Tongue (tissue), 2 donors: Measurements from ENCODE around the gene STT3A. TPM values are rescaled to one million over a fixed set of nuclear protein-coding genes. Genes with fewer than 3 reads are reported as not detected.
"Not testable (repeated sequence)": the region's sequence is repeated elsewhere in the genome, so short reads cannot be mapped to it uniquely, and the experiment has no call there.

ENCODE experiments used
- DNase-seq: peaks from one replicate; pipeline ENCODE4 v3.0.0-alpha.2; 2015
- total RNA-seq: library from RNA; depleted of rRNA; stranded (reverse); fragments of >200 nt; gene quantifications from one replicate; pipeline ENCODE4 v1.2.3, GENCODE V29; 2014

The STT3A gene
- 79.4 TPM for total RNA-seq

- peak; percentile 100 for DNase-seq
Measured at GRCh38 chr11:125592305-125593113, at the start of gene STT3A. STT3A (plus strand) TSS chr11:125592852; CDS start chr11:125595916, 3,064 bp downstream.

DNA sequence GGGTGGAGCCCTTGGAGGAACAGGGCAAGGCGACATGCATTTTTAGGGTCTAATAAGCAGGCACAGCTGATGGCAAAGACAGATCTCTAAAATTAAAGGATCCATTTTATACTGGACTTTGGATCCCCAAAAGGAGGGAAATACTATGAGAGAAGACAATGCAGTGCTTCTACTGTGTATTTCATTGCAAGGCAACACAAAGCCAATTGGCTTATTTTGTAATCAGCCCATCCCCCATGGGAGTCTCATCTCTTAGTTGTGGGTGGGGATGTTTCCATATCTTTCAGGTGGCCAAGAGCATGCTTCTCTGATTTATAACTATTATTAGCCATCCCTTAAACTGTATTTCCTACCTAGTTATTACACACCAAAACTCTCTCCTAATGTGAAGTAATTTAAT, 41.9 kb upstream of the STT3A start:
- no peak for DNase-seq

GRCh38 chr11:125551835-125552342, 40.8 kb upstream of the STT3A start:
- DNase-seq: no peak

- DNase-seq: no peak
Measured at GRCh38 chr11:125552927-125553326, 39.7 kb upstream of the STT3A start.

- DNase-seq: no peak
Measured at GRCh38 chr11:125553357-125553756, 39.3 kb upstream of the STT3A start.

GRCh38 chr11:125554038-125554437, 38.6 kb upstream of the STT3A start:
- no peak for DNase-seq

DNA sequence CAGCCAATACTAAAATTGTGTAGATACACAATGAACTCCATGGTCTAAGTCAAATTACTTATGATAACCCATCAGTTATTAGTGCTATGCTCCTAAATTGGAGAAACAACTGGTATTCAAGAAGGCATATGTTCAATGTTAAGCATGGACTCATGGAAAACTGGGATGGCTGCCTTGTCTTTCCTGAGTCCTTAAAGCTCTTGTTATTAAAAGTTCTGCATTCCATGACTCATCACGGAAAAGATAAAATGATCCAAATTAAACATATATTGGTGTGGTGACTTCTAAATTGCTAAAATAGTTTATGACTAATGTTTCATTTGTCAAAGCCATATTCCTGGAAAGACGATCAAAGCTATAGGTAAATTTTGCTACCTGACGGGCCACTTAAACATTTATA, 32.8 kb upstream of the STT3A start:
- no peak for DNase-seq

DNA sequence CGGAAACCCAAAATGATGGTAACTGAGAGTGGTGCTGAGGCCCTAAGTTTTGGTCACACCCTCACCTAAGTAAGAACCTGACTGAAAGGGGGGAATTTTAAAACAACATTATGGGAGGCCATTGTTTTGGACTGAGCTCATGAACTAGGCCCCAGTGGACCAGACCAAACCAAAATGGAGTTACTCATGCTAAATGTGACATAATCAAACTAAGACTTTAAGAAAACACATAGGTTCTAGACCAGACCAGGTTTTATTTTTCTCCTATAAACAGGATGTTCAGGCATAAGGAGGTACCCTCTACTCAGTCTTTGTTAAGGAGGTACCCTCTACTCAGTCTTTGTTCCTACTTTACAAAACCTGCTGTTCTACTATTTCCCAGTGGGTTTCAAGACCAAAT, 30.7 kb upstream of the STT3A start:
- no peak for DNase-seq

DNA sequence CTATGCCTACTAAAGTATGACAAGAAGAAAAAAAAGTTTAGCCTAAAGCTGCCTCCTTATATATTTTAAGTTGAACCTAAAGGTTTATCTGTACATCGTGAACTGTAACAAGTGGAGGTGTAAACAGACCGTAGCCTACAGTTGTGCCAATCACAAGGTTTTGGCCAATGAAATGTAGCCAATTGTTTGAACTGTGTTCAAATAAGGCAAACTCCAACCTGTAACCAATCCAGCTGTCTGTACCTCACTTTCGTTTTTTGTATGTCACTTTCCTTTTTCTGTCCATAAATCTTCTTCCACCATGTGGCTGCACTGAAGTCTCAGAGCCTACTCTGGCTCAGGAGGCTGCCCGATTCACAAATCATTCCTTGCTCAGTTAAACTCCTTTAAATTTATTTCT, 30.2 kb upstream of the STT3A start:
- DNase-seq: no peak

DNA sequence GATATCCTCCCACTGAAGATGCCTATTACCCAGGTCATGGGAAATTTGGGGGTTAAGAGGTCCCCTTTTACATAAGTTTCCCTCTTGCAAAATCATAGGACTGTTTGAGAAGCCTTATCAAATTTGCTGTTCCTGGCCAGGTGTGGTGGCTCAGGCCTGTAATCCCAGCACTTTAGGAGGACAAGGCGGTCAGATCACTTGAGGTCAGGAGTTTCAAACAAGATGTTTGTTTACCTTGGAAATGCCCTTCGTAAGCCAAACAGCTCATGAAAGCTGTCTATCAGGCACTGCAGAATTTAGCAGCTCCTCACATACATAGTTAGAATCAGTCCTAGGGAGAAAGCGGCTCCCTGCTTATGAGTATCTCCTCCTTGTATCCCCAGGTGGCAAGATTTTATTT, 28.3 kb upstream of the STT3A start:
- no peak for DNase-seq

- no peak for DNase-seq
Measured at GRCh38 chr11:125566235-125566634, 26.4 kb upstream of the STT3A start.

DNA sequence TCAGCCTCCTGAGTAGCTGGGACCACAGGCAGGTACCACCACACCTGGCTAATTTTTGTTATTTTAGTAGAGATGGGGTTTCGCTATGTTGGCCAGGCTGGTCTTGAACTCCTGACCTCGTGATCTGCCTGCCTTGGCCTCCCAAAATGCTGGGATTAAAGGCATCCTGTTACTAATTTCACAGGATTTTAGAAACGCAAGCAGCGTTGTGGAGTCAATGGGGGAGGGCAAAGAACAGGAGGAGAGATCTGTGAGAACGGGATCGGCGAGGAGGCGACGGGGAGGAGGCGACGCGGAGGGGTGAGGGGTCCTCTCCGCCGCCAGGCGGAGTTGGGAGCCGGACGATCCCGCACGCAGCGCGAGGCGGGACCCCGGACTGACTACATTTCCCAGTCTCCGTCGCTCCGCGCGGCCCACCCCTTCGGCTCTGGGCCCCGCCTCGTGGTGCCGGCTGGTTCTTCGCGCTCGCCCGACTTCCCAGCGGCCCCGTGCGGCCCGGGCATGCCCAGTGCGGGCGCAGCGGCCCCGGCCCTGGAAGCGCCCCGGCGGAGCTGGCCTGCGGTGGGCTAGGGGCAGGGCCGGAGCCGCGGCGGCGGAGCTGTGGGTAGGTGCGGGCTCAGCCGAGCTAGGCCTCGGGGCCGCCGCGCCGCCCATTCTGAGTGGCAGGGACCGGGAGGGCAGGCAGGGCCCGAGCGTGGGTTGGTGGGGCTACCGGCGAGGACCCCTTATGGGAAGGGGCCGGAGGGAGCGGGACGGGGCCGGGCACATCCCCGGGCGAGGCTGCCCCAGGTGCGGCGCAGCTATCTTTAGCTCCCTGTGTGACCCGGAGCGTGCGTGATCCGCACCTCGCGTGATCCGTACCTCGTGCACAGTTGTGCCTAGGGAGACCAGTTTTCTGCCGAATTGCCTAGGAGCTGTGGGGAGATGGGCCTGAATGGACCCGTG, 23.4 kb upstream of the STT3A start, which contains the start of gene EI24:
Gene EI24, plus strand, starts transcription at position 508 of the 945 bp plus-strand sequence. CDS start 3,051 bp downstream, outside the sequence.
- peak; percentile 96 for DNase-seq

DNA sequence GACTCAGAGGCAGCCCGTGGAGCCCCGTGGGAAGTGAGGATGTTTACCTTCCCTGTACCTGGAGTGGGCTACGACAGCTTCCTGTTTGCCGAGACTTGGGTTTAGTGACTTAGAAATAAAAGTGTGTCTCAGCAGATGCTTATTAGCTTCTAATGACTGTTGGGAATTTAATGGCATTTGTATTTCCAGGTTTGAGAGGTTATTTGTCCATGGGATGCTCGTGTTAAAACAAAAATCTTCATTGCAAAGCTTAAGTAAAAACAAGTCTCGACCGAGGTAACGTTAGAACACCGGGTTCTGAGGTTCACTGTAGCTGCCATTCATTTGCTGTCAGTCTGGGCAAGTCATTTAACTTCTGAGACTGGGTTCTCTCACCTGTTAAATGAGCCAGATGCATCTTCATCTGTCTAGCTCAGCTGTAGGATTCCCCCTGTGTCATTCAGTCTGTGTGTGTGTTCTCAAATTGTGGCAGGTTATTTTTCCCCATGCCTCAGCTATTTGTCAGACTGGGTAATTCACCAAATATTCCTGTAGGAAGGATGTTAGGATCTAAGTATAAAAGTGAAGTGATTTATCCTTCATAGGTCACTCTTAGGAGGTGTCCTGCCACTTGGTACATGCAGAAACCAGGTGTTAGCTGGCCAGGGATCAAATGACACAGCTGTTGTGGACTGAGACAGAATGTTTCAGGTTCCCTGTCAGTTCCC, 22.6 kb upstream of the STT3A start:
- DNase-seq: peak; percentile 20

GRCh38 chr11:125570952-125571351, 21.7 kb upstream of the STT3A start:
- no peak for DNase-seq

- DNase-seq: no peak
Measured at GRCh38 chr11:125572916-125573315, 19.7 kb upstream of the STT3A start.

DNA sequence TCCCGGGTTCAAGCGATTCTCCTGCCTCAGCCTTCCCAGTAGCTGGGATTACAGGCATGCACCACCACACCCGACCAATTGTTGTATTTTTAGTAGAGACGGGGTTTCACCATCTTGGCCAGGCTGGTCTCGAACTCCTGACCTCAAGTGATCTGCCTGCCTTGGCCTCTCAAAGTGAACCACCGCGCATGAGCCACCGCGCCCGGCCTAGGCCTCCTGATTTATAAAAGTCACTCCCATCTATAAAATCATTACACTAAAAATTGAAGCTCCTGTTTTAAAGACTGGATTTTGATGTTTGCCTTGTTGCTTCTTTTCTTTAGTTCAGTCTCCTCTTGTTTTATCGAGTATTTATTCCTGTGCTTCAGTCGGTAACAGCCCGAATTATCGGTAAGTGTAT, 15.5 kb upstream of the STT3A start:
- DNase-seq: not testable (repeated sequence)

- DNase-seq: no peak
Measured at GRCh38 chr11:125578783-125579182, 13.9 kb upstream of the STT3A start.

DNA sequence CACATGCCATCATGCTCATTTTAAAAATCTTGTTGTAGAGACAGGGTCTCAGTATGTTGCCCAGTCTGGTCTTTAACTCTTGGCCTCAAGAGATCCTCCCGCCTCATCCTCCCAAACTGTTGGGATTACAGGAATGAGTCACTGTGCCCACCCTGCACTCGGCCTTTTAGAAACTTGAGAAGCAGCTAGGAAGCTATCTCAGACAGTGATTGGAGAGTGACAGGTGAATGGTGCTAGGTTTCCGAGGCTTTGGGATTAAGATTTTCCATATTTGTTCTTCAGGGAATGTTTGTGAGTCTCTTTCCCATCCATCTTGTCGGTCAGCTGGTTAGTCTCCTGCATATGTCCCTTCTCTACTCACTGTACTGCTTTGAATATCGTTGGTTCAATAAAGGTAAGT, 12.8 kb upstream of the STT3A start:
- peak; percentile 30 for DNase-seq

GRCh38 chr11:125583496-125583895, 9.2 kb upstream of the STT3A start:
- no peak for DNase-seq

GRCh38 chr11:125585487-125585886, 7.2 kb upstream of the STT3A start:
- DNase-seq: no peak

GRCh38 chr11:125586623-125587022, 6.0 kb upstream of the STT3A start:
- no peak for DNase-seq

- DNase-seq: no peak
Measured at GRCh38 chr11:125587480-125587879, 5.2 kb upstream of the STT3A start.
